Thyroid gland (tissue), 4 donors: Measurements from ENCODE around the gene FURIN.
"Not testable (repeated sequence)": the region's sequence is repeated elsewhere in the genome, so short reads cannot be mapped to it uniquely, and the experiment has no call there.

Experiments
- POLR2A ChIP-seq, 2 donors: fragments of 450-650 bp; IDR thresholded peaks; one replicate each; pipeline ENCODE4 v1.6.1; 2017; ENCODE audit warnings: antibody characterized with exemption in 2 of 2, mild to moderate bottlenecking in 2 of 2, moderate library complexity in 1 of 2
- TF ChIP-seq, protein P1 (sequence below), 6 experiments: fragments of 200-600 bp in 3 of 6; fragments of 450-650 bp in 3 of 6; sonication (generic) in 3 of 6; IDR thresholded peaks; one replicate each; pipeline ENCODE4 v1.5.1; 2016 to 2019; ENCODE audit warnings: antibody characterized with exemption in 6 of 6, mild to moderate bottlenecking in 2 of 6, inconsistent platforms in 1 of 6, moderate library complexity in 1 of 6

- TF ChIP-seq, protein P1, sequence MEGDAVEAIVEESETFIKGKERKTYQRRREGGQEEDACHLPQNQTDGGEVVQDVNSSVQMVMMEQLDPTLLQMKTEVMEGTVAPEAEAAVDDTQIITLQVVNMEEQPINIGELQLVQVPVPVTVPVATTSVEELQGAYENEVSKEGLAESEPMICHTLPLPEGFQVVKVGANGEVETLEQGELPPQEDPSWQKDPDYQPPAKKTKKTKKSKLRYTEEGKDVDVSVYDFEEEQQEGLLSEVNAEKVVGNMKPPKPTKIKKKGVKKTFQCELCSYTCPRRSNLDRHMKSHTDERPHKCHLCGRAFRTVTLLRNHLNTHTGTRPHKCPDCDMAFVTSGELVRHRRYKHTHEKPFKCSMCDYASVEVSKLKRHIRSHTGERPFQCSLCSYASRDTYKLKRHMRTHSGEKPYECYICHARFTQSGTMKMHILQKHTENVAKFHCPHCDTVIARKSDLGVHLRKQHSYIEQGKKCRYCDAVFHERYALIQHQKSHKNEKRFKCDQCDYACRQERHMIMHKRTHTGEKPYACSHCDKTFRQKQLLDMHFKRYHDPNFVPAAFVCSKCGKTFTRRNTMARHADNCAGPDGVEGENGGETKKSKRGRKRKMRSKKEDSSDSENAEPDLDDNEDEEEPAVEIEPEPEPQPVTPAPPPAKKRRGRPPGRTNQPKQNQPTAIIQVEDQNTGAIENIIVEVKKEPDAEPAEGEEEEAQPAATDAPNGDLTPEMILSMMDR (IDR thresholded peaks at IDR 0.05): not testable (repeated sequence)
- not testable (repeated sequence) for TF ChIP-seq POLR2A (IDR thresholded peaks at IDR 0.05)
Measured at GRCh38 chr15:90849424-90849823, 19.0 kb upstream of the FURIN start.
